A549 (cell line): Measurements from ENCODE around the gene PARD6G. TPM values are rescaled to one million over a fixed set of nuclear protein-coding genes. Genes with fewer than 3 reads are reported as not detected.

Experiments
- polyA plus RNA-seq, 4 experiments: library from polyadenylated mRNA; depleted of rRNA in 3 of 4; stranded (reverse); fragments of >200 nt; fragmentation: RNase III in 1 of 4; extraction: RNeasy Plus Mini Kit Qiagen cat#74134 plus additional on column Dnase treatment in 1 of 4; gene quantifications; 2 replicates in 3 of 4; 3 replicates in 1 of 4; pipeline ENCODE4 v1.2.3, GENCODE V29; 2011 to 2017

The PARD6G gene
- polyA plus RNA-seq, 2 of the 4 experiments (the other 2 are of a cell fraction): 1.6 to 2.3 TPM

Other genes with a start within 250 kb of the PARD6G start
- gene RBFA, start 213.1 kb downstream of the PARD6G start, polyA plus RNA-seq (2011; rRNA removed): 38.6 and 43.6 TPM in 2 replicates
- gene RBFA, start 213.1 kb downstream of the PARD6G start, polyA plus RNA-seq (2017; fragmentation: RNase III; extraction: RNeasy Plus Mini Kit Qiagen cat#74134 plus additional on column Dnase treatment): 34.2 to 34.4 TPM (median 34.3 TPM) in 3 replicates
- gene ADNP2, start 138.3 kb downstream of the PARD6G start, polyA plus RNA-seq (2011; rRNA removed): 9.8 and 14.8 TPM in 2 replicates
- 9.9 to 11.2 TPM (median 10.8 TPM) in 3 replicates for gene ADNP2, start 138.3 kb downstream of the PARD6G start, polyA plus RNA-seq (2017; fragmentation: RNase III; extraction: RNeasy Plus Mini Kit Qiagen cat#74134 plus additional on column Dnase treatment)